NCI-H146 treated with DMSO at 0.1 percent for 48 hours (cell line): Measurements from ENCODE around the gene NCOA7.

Source experiments
- DNase-seq: peaks from one replicate; lab custom pipeline; 2025; ENCODE audit not compliant: unreplicated experiment; lab: John Stamatoyannopoulos, UW

Gene NCOA7

GRCh38 chr6:125790358-125791150 lies at the start of gene NCOA7:
Gene NCOA7, plus strand, starts transcription at chr6:125790960. Its CDS starts 24,395 bp downstream, at chr6:125815355.
- peak; percentile 90 for DNase-seq

GRCh38 chr6:125741336-125741735 lies 49.4 kb upstream of the NCOA7 start:
- no peak for DNase-seq

- DNase-seq, result no peak
Measured at GRCh38 chr6:125742024-125742423, 48.7 kb upstream of the NCOA7 start.

GRCh38 chr6:125742464-125743120 lies 48.2 kb upstream of the NCOA7 start:
- DNase-seq, result peak; percentile 73

GRCh38 chr6:125743604-125744003 lies 47.2 kb upstream of the NCOA7 start:
- DNase-seq, result no peak

- DNase-seq, result peak; percentile 47
Measured at GRCh38 chr6:125745281-125746018, 45.3 kb upstream of the NCOA7 start.

GRCh38 chr6:125746019-125746414 lies 44.7 kb upstream of the NCOA7 start:
- DNase-seq, result no peak

GRCh38 chr6:125746731-125747588 lies 43.8 kb upstream of the NCOA7 start:
- DNase-seq, result peak; percentile 99

- peak; percentile 73 for DNase-seq
Measured at GRCh38 chr6:125747589-125748405, 43.0 kb upstream of the NCOA7 start.

- DNase-seq, result no peak
Measured at GRCh38 chr6:125748406-125749172, 42.2 kb upstream of the NCOA7 start.

GRCh38 chr6:125749173-125749864 lies 41.4 kb upstream of the NCOA7 start, which contains the start of gene HEY2:
Gene HEY2, plus strand, starts transcription at chr6:125749632. Its CDS starts 145 bp downstream, at chr6:125749777.
- peak; percentile 88 for DNase-seq

GRCh38 chr6:125749865-125750691 lies 40.7 kb upstream of the NCOA7 start:
- DNase-seq, result peak; percentile 66

GRCh38 chr6:125750692-125751333 lies 39.9 kb upstream of the NCOA7 start:
- no peak for DNase-seq

GRCh38 chr6:125751334-125751916 lies 39.3 kb upstream of the NCOA7 start:
- DNase-seq, result no peak

GRCh38 chr6:125752773-125753172 lies 38.0 kb upstream of the NCOA7 start:
- no peak for DNase-seq

- peak; percentile 52 for DNase-seq
Measured at GRCh38 chr6:125753218-125753936, 37.4 kb upstream of the NCOA7 start.
